ENCODE data around the gene TTLL11. TPM values are rescaled to one million over a fixed set of nuclear protein-coding genes. Genes with fewer than 3 reads are reported as not detected.

Gene TTLL11
- total RNA-seq, 1 experiment from 2014 or later = 1.5 TPM

DNA sequence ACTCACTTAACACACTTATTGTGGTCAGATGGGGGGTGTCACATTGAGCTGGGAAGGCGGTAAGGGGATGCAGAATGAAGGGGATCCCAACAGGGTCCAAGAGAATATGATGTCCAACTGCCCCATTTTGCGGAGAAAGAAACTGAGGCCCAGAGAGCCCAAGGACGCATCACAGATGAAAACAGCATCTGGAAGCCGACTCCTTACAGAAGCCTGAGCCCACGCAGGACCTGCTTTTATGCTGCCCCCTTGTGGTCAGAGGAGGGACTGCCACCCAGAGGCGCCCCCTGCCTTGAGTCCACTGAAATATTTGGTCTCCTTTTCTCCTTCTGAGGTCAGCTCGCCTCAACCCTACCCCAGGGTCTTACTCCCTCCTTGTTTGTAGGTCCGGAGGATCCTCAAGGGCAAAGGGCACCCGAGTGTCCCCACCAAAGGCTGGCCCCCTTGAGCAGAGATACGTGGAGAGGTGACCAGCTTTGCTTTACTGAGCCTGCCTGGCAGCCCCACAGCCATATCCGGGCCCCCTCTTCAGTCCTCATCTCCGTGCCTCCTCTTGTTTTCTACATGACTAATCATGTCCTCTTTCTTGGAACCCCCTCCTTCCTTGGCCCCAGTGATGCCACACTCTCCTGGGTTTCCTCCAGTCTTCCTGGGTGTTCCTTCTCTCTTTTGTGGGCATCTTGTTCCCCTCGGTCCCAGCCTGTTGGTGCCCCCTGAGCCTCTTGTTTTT is 30.0 kb upstream of the TTLL11 start:
- Mint-ChIP-seq H3K36me3 (ENCODE audit: insufficient read depth in 1 of 3, low read depth in 3 of 3) (no peaks in the 10 kb centered on the region), H3K4me1 (peaks cover 21 to 22% of the 10 kb centered on the region in 2 experiments), H3K27ac (no peak overlapping the region), H3K4me3 (no peak overlapping the region), H3K9me3 (no peaks in the 10 kb centered on the region), H3K27me3 (ENCODE audit: low read depth) (peaks cover 32% of the 10 kb centered on the region)
- Histone ChIP-seq H2BK120ac (ENCODE audit: low read depth, low read length, poor library complexity, severe bottlenecking) (no peak overlapping the region), H3K23me2 (ENCODE audit: insufficient read length, low read depth, low read length, poor library complexity, severe bottlenecking) (peaks cover 9% of the 10 kb centered on the region), H3K18ac (ENCODE audit: insufficient read length, low read depth, low read length) (no peak overlapping the region), H3K9ac (ENCODE audit: extremely low read depth, insufficient read length, low read length) (no peak overlapping the region), H3K9me3 (ENCODE audit: control insufficient read depth, low read depth, low read length) (no peaks in the 10 kb centered on the region), H2BK12ac (ENCODE audit: insufficient read length, low read depth, low read length) (no peak overlapping the region), H3K27ac (ENCODE audit: insufficient read length, low read depth, low read length) (no peak overlapping the region), H2AK5ac (ENCODE audit: insufficient read length, low read length) (no peak overlapping the region), H2BK20ac (ENCODE audit: low read depth, low read length, poor library complexity, severe bottlenecking) (no peak overlapping the region), H2BK5ac (ENCODE audit: insufficient read length, low read length) (no peak overlapping the region), H3K27me3 (ENCODE audit: insufficient read depth, low read length) (peaks cover 3% of the 10 kb centered on the region; the same call in 1 of the 2 replicates), H3K14ac (ENCODE audit: insufficient read depth, low read length) (no peak overlapping the region), H3K56ac (ENCODE audit: insufficient read length, low read depth, low read length) (no peak overlapping the region), H4K8ac (replicated peaks; ENCODE audit: insufficient read length, low read depth, low read length) (no peak overlapping the region), H3T11ph (ENCODE audit: low read length) (no peak overlapping the region), H4K20me1 (ENCODE audit: control insufficient read depth, insufficient read depth, insufficient read length) (no peaks in the 10 kb centered on the region), H3K4ac (ENCODE audit: low read depth, low read length) (no peak overlapping the region), H4K91ac (ENCODE audit: insufficient read length, low read depth, low read length) (no peak overlapping the region), H3K4me2 (ENCODE audit: insufficient read depth, insufficient read length, low read length) (no peak overlapping the region), H2BK15ac (ENCODE audit: low read depth, low read length) (no peak overlapping the region), H2AFZ (ENCODE audit: low read length) (no peak overlapping the region), H3K79me2 (ENCODE audit: insufficient read depth, low read length) (no peaks in the 10 kb centered on the region), H4K5ac (ENCODE audit: insufficient read length, low read depth, low read length) (no peak overlapping the region), H3K79me1 (ENCODE audit: insufficient read depth, low read depth, low read length, poor library complexity, severe bottlenecking) (no peaks in the 10 kb centered on the region), H3K4me1 (ENCODE audit: insufficient read depth, low read length) (no peaks in the 10 kb centered on the region), H3K23ac (ENCODE audit: insufficient read length, low read depth, low read length) (no peak overlapping the region)
- TF ChIP-seq, protein P1, sequence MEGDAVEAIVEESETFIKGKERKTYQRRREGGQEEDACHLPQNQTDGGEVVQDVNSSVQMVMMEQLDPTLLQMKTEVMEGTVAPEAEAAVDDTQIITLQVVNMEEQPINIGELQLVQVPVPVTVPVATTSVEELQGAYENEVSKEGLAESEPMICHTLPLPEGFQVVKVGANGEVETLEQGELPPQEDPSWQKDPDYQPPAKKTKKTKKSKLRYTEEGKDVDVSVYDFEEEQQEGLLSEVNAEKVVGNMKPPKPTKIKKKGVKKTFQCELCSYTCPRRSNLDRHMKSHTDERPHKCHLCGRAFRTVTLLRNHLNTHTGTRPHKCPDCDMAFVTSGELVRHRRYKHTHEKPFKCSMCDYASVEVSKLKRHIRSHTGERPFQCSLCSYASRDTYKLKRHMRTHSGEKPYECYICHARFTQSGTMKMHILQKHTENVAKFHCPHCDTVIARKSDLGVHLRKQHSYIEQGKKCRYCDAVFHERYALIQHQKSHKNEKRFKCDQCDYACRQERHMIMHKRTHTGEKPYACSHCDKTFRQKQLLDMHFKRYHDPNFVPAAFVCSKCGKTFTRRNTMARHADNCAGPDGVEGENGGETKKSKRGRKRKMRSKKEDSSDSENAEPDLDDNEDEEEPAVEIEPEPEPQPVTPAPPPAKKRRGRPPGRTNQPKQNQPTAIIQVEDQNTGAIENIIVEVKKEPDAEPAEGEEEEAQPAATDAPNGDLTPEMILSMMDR (conservative IDR thresholded peaks at IDR 0.05) = peak; percentile 99
- no CpG with 5 or more reads among the region's 13 CpGs for WGBS (ENCODE audit: extremely low coverage, insufficient read length, low lambda C conversion rate)
- peak; percentile 85 for DNase-seq

Data from H9 (cell line).